Measurements from ENCODE around the gene OAS2.

Gene OAS2

GRCh38 chr12:113022563-113023297 lies 44.4 kb downstream of the OAS2 start:
- DNase-seq: no peak

GRCh38 chr12:113027726-113028125 lies 49.4 kb downstream of the OAS2 start:
- no peak for DNase-seq

- peak; percentile 20 to 79 for DNase-seq
Measured at GRCh38 chr12:113030875-113031525, 52.7 kb downstream of the OAS2 start.

- DNase-seq: no peak
Measured at GRCh38 chr12:113039911-113040445, 61.7 kb downstream of the OAS2 start.

- no peak for DNase-seq
Measured at GRCh38 chr12:113040722-113041171, 62.4 kb downstream of the OAS2 start.

- DNase-seq: no peak
Measured at GRCh38 chr12:113041560-113041959, 63.2 kb downstream of the OAS2 start.

GRCh38 chr12:113043240-113043639 lies 64.9 kb downstream of the OAS2 start:
- DNase-seq: no peak

GRCh38 chr12:113044516-113044915 lies 66.2 kb downstream of the OAS2 start:
- no peak for DNase-seq

- peak in 1 of 2 experiments; percentile 16 for DNase-seq
Measured at GRCh38 chr12:113048716-113049127, 70.4 kb downstream of the OAS2 start.

GRCh38 chr12:113049976-113050742 lies 71.8 kb downstream of the OAS2 start:
- no peak for DNase-seq

- no peak for DNase-seq
Measured at GRCh38 chr12:113050795-113051194, 72.5 kb downstream of the OAS2 start.

GRCh38 chr12:113051759-113052158 lies 73.4 kb downstream of the OAS2 start:
- no peak for DNase-seq

- no peak for DNase-seq
Measured at GRCh38 chr12:113052326-113052725, 74.0 kb downstream of the OAS2 start.

- DNase-seq: no peak
Measured at GRCh38 chr12:113054948-113055486, 76.7 kb downstream of the OAS2 start.

- DNase-seq: no peak
Measured at GRCh38 chr12:113055594-113056380, 77.5 kb downstream of the OAS2 start.

- no peak for DNase-seq
Measured at GRCh38 chr12:113056381-113056630, 78.0 kb downstream of the OAS2 start.

GRCh38 chr12:113056631-113057488 lies 78.5 kb downstream of the OAS2 start, which contains the start of gene DTX1:
DTX1 (plus strand) TSS chr12:113056730; CDS start chr12:113058193, 1,463 bp downstream.
- no peak for DNase-seq

- peak in 1 of 2 experiments; percentile 10 for DNase-seq
Measured at GRCh38 chr12:113057565-113058485, 79.5 kb downstream of the OAS2 start.

- DNase-seq: no peak
Measured at GRCh38 chr12:113058553-113058952, 80.2 kb downstream of the OAS2 start.

- DNase-seq: no peak
Measured at GRCh38 chr12:113059071-113059595, 80.8 kb downstream of the OAS2 start.

Measured in cerebellar nuclear complex (tissue), 1 donor.